CD4-positive, alpha-beta T cell treated with Interleukin-10 for 1 hour (primary cell): ENCODE results near the gene OSBPL7.
A peak's percentile ranks its signal among the peaks of the same experiment; 100 is the strongest.

ENCODE experiments used
- DNase-seq: peaks from one replicate; pipeline ENCODE4 v3.0.0-alpha.2; 2020

Gene OSBPL7, protein sequence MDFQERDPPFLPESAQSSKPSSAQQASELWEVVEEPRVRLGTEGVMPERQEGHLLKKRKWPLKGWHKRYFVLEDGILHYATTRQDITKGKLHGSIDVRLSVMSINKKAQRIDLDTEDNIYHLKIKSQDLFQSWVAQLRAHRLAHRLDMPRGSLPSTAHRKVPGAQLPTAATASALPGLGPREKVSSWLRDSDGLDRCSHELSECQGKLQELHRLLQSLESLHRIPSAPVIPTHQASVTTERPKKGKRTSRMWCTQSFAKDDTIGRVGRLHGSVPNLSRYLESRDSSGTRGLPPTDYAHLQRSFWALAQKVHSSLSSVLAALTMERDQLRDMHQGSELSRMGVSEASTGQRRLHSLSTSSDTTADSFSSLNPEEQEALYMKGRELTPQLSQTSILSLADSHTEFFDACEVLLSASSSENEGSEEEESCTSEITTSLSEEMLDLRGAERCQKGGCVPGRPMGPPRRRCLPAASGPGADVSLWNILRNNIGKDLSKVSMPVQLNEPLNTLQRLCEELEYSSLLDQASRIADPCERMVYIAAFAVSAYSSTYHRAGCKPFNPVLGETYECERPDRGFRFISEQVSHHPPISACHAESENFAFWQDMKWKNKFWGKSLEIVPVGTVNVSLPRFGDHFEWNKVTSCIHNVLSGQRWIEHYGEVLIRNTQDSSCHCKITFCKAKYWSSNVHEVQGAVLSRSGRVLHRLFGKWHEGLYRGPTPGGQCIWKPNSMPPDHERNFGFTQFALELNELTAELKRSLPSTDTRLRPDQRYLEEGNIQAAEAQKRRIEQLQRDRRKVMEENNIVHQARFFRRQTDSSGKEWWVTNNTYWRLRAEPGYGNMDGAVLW

DNA sequence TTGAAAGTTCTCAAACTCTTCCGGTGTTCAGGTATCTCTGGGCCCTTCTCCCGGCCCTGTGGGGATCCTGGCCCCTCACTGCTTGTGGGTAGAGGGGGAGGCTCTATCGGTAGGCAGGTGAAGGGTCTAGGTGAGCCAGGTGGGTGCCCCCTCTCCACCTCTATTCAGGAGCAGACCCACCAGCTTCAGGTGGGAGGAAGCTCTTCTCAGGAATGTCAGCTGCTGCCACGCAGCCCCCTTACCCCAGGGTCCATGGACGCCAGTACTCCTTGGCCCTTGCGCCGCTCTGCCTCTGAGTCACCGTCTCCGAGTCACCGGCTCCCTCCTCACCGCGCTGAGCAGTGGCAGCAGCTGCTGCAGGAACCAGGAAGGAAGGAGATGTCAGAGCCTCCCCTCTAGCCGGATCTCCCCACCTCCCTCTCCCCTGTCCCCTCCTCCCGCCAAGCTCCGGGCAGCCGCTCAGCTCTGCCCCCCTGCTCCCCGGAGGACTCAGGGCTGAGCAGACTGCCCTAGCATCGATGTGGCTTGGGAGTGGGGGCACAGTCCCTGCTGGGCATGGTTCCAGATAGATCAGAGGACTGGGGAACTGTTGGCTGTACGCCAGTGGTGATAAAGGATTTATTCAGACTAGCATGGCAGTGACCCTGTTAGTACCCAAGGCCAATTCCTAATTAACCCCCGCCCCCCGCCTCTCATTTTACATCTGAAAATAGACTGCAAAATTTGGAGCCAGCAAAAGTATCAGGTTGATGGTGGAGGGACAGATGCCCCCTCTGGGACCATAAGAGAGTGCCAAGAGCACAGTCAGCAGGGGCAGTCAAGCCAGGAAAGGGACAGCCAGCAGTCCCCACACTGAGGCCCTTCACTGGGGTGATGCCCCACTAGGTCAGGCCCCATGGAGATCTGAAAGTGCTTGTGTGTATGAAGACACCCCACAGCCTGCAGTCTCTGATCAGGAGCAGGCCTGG is at the start of gene OSBPL7:
TSS of gene OSBPL7 (minus strand) at position 371 of the 968 bp plus-strand sequence. CDS start 1,516 bp downstream, outside the sequence.
- peak; percentile 88 for DNase-seq

DNA sequence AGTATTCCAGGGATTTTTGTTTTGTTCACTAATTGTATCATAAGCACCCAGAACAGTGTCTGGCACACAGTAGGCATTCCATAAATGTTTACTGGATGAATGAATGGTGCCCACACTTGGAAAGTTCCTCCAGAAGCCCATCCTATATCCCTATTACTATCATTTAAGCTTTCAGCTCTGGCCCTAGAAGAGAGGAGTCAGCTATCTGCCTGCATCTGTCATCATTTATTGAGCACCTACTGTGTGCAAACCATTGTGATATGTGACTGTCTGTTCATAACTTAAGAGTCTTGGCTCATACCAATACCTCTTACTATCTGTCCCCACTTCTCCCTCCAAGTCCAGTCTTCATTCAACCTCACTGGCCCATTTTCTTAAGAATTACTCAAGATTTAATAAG is 49.5 kb upstream of the OSBPL7 start:
- no peak for DNase-seq

DNA sequence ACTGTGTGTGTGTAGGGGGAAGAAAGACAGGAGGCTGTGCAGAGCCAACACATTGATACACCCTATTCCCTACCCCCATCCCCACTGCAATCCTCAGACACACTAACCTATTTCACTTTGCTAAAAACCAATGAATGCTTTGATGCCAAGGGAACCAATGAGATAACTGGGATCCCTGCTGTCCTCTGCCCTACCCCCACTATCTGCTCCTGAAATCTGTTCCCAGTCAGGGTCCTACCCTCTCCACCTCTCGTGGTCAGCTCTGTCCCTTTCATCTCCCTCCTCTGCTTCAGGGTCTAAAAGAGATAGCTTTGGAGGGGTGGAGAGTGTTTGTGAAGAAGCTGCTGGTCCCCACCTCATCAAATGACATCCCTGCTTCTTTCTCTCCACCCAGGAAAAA is 48.5 kb upstream of the OSBPL7 start:
- no peak for DNase-seq

GRCh38 chr17:47869114-47869513 is 47.5 kb upstream of the OSBPL7 start:
- DNase-seq: no peak

- no peak for DNase-seq
These were observed 46.4 kb upstream of the OSBPL7 start for GRCh38 chr17:47867813-47868533.

GRCh38 chr17:47866941-47867340 is 45.3 kb upstream of the OSBPL7 start:
- no peak for DNase-seq

DNA sequence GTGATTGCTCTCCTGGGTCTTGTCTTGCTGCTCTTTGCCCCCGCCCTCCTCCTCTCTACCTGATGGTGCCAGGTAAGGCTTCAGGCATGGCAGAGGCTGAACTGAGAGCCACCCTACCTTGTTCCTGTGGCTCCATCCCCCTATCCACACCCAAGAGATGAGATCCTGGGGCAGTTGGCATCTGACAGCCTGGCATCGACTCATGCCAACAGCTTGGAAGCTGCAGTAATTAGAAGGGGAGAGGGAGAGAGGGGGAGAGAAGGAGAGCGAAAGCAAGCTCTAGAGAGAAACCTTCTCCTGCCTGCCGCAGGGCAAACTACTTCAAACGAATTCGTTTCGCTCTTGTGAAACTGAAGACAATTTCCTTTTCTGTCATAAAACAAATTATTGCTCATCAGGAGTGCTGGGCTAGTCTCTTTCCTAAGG is 43.2 kb upstream of the OSBPL7 start:
- no peak for DNase-seq

DNA sequence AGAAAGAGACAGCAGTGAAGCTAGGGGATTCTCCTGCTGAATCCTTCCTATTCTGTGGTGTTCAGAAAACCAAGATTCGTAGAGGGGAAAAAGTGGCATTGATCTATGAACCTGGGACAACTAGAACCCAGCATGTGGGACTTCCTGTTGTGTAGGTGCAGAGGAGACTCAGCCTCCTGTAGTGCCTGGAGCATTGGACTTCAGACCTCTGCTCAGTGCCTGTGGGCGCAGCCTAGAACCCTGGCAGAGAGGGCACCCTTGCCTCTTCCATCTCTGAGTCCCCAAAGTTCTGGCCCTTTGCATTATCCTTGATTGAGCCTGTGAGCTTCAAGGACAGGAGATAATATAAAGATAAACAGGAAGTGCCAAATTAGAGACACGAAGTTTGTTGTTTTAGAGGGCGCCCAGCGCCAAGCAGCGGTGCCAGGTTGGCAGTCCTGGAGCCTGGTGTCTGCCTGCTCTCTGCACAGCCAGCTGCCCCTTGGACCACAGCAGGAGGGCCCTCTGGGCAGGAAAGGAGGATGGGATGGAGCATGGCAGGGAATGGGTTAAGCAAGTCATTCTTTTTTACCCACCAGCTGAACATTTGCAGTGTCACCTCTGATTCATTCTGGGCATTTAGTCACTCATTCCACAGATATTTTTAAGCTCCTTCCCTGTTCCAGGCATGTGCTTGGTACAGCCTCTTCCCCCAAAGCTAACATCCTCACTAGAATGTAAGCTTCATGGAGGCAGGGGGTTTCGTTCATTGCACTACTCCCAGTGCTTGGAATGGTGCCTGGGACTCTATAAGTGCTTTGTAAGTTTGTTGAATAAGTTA is 41.2 kb upstream of the OSBPL7 start:
- DNase-seq: no peak

- no peak for DNase-seq
These were observed 38.8 kb upstream of the OSBPL7 start for GRCh38 chr17:47860386-47860785.

GRCh38 chr17:47857551-47858455 is 36.2 kb upstream of the OSBPL7 start:
- no peak for DNase-seq

- no peak for DNase-seq
These were observed 35.2 kb upstream of the OSBPL7 start for GRCh38 chr17:47856830-47857229.

GRCh38 chr17:47855737-47856136 is 34.1 kb upstream of the OSBPL7 start:
- DNase-seq: no peak

- DNase-seq: no peak
These were observed 32.0 kb upstream of the OSBPL7 start for GRCh38 chr17:47853616-47854015.

- DNase-seq: no peak
These were observed 30.7 kb upstream of the OSBPL7 start for GRCh38 chr17:47852113-47852949.

GRCh38 chr17:47851764-47852112 is 30.1 kb upstream of the OSBPL7 start:
- DNase-seq: no peak

DNA sequence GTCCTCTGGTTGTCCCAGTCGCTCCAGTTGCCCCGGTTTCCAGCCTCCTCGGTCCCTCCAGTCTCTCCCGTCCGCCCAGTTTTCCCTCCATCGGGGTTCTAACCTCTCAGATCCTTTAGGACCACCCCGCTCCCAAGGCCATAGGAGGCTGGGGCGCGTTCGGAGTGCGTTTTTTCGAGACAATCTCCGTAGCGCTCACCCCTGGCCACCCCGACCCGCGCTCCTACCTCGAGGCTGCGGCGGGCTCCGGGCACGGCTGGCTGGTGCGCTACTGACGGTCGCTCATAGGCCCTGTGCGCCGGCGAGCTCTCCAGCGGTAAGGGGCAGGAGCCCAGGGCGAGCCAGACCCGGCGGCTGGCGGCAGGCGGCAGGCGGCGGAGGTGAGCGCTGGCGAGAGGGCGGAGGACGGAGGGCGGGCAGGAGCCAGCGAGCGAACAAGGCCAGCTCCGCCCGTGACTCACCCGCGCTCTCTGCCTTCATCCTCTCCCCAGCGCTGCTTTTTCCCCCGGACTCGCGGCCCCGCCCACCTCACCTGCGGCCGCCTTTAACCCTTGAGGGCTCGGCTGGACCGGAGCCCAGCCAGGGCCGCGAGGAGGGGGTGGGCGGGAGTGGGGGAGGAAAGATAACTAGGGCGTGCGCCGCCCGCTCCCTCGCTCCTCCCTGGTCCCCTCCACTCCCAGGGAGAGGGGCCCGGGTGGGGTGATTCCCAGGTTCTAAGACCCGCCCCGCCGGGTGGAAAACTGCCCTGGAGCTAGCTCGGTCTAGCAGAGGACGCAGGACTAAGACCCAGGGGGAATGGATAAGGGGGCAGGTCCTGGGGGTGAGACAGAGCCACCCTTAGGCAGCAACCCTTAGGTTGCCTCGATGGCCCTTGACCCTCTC is 29.3 kb upstream of the OSBPL7 start, which contains the start of gene SP6:
TSS of gene SP6 (minus strand) at position 472 of the 882 bp plus-strand sequence. CDS start 2,734 bp downstream, outside the sequence.
- peak; percentile 69 for DNase-seq

DNA sequence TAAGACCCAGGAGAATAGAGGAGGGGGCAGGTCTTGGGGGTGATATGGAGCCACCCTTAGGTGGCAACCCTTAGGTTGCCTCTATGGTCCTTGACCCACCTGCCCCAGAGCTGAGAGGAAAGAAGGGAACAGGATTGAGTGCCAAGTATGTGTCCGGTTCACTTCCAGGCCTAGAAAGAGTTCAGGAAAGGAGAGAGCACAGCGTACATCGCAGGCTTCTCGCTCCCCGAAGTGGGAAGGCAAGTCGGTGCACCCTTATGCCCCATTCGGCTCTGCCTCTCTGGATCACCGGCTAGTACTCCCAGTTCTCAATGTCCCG is 28.7 kb upstream of the OSBPL7 start:
- DNase-seq: no peak

DNA sequence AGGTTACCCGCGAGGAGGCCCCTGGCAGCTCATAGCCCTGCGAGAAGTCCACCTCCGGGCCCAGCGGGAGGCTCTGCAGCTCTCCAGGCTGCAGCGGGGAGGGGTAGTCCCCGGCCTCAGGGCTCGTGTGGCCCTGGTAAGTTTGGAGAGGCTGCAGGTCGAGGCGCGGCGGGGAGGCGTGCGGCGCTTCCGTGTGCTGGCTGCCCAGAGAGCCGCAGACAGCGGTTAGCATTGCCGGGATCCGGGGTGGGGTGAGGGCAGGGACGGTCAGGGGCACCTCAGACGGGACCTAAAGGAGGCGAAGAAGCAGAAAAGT is 26.6 kb upstream of the OSBPL7 start:
- DNase-seq: no peak
